GM21723 (cell line): ENCODE results near the gene AUNIP.
A peak's percentile ranks its signal among the peaks of the same experiment; 100 is the strongest.

Experiments used
- ATAC-seq: cut with Tn5 transposase; IDR thresholded peaks from one replicate; pipeline ENCODE4 v1.9.1; 2021; ENCODE audit warnings: mild to moderate bottlenecking, moderate library complexity; ENCODE audit not compliant: unreplicated experiment

AUNIP gene

DNA sequence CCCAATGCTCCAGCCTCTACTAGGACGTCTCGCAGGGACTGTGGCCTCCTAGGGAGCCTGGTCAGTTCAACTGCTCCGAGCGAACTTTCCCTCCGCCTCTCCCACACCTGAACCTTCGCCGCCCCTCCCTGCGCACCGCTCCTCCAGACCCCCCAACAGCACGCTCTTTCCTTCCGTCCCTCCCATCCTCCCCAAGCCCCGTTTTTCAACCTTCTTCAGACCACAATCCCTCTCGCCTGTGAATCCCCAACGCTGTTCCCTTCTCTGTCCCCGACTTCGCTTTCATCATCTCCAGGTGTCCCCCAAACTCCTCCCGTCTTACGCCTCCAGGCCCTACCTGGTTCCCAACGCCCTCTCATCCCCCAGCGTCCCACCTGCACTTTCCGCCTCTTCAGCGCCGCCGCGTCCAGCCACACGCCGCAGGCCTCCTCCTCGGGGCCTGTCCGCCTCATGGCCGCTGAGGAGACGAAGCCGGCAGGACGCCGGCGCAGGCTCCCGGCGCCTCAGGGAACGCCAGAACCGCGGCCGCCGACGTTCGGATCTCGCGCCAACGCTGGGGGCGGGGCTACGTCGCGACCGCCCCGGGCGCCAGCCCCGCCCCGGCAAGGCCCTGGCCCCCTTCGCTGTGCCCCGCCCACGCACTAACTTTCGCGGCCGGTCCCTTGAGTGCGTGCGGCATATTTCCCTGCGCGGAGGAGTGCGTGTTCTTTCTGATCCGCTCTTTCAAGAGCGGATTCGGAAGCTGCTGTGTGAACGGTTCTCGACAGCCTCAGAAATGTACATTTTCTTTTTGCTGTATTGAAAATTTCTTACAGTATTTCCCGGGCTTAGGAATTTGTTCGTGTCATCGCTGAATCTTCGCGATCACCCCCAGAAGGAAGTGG, at the start of gene AUNIP:
AUNIP (minus strand) TSS at position 552 of the 884 bp plus-strand sequence; CDS start at position 452, 100 bp downstream.
- ATAC-seq = peak; percentile 90

DNA sequence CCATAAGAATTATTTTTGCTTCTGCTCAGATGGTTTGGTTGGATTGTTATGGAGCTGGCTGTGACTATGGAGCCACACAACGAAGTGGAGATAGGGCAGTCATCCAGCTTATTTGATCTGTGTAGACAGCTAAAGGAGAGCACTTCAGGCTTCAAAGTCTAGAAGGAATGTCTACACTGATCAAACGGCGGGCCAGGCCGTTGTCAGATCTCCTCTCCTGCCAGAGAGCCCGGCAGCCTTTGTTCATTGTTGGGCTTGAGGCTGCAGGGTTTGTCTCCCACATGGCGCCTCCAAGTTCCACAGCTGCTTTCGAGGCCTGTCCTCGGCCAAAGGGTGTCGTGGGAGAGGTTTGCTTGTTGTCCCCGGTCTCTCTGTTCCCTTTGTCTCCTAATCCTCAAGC, 49.8 kb upstream of the AUNIP start:
- no peak for ATAC-seq

DNA sequence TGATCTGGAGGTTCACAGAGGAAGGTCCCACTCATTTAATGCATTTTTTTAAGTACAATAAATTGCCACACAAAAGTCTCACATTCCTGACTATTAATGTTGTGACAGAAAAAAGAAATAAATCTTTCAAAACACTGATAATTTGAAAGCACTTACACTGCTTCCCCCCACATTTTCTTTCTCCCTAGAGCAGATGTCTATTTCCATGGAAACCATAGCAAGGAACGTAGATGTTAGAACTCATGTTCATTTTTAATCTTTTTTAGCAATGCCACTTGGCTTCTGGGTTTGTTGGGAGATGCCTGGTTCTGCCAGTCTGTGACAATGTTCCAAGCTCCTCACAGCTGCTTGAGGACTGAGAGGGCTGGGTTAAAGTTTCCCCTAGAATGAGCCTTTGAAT, 48.9 kb upstream of the AUNIP start:
- no peak for ATAC-seq

DNA sequence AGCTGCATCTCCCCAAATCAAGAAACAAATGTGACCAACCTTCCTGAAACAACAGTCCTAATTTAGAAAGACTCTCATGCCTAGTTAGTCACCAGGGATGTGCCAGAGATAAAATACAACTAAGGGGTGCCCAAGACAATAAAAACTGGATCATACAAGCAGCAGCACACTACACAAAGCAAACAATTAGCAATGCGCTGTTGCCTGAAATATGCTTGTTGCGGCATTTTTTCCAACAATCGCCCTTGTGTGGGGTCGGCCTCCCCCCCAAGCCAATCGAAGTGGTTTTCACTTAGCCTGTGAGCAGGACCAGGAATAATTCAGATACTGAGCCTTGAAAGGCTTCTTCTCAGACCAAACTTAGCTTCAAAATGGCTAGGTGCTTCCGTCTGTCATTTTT, 48.3 kb upstream of the AUNIP start:
- ATAC-seq = no peak

GRCh38 chr1:25906644-25907300, 47.5 kb upstream of the AUNIP start:
- ATAC-seq = no peak

- peak; percentile 67 for ATAC-seq
These were observed 46.7 kb upstream of the AUNIP start, which contains the start of gene STMN1 for GRCh38 chr1:25905680-25906643. TSS of gene STMN1 (minus strand) at chr1:25906419. CDS start at chr1:25904676, 1,743 bp downstream.

DNA sequence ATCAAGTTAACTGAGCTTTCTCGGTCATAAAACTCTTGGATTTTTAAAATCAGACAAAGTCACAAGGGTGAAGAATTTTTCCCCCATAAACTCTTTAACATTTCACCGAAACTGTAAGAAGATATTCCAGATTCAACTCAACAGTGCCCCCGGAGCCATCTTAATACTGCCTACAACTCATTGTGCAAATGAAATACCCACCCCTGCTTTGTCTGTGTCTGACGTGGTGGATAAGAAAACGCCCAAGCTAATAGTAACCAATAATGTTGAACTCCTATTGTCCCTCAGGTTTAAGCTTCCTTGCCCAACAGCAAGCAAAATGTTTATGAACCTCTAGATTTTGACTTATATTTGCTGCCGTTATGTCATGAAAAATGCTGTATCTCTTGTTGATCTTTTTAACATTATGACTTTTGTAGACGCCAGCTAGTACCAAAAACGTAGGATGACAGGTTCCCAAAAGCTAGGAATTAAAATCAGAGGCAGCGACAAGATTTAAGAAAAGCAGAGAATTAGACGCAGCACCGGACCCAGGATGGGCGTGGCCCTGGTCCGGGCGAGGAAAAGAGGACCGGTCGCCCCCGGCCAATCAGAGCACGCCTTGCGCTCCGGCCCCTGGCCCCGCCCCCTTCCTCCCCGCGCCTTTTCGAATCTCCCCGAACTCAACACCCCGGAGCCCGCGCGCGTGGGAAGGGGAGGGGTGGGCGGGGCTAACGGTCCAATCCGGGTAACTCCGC, 45.9 kb upstream of the AUNIP start:
- peak; percentile 81 for ATAC-seq

DNA sequence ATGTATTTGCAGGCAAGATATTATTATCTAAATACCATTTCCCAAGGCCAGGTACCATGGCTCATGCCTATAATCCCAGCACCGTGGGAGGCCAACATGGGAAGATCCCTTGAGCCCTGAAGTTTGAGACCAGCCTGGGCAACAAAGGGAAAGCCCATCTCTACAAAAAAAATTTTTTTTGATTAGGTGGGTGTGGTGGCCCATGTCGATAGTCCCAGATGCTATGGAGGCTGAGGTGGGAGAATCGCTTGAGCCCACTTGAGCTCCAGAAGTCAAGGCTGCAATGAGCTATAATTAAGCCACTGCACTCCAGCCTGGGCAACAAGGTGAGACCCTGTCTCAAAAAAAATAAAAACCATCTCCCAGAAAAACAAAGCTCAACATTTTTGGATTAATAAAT, 44.7 kb upstream of the AUNIP start:
- no peak for ATAC-seq

DNA sequence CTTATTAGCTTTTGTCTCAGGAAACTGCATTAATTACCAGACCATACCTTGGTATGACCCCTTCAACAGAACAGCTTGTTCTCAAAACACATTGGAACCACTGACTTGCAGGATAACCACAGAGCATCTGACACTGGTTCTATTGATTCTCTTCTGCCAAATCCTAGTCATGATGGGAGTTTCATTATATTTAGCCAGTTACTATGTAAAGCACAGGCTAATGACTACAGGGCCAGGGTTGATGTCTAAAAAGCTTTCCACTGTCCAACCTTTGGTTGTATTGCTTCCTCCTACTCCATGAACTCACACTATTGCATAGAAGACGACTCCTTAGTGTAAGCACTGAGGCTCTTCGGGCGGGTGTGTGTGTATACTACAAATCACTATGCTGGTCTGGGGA, 43.2 kb upstream of the AUNIP start:
- ATAC-seq = no peak

DNA sequence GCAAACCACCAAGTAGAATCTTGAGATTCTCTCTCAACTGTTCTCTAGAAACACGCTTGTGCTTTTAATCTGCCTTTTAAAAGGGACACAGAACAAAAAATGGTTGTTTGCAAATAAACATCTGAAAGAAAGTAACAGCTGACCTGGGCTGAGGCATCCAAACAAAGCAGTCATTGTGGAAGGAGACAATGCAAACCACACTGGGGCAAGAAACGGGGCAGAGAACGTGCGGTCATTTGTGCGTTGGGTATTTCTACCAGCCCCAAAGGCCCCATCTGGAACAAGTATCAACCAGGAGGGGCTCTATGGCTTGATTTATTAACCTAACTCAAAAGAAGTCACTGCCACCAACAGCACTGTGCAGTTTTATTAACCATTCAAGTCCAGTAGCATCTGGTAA, 41.0 kb upstream of the AUNIP start:
- no peak for ATAC-seq

DNA sequence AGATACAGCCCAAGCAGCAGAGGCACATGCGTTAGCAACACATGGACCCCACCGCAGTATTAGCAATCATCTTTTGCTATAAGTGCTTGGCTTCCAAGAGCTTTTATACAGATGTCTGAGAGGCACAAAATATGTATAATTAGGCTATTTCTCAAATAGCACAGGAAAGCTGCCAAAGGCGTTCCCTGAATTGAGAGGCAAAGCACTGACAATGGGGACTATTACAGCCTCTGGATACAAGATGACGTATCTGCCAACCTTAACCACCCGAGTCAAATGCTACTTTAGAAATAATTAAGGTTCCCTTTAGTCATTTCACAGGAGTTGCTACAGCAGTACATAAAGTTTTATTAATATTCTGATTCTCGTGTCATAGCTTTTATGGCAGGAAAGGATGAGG, 40.5 kb upstream of the AUNIP start:
- ATAC-seq = no peak

- no peak for ATAC-seq
These were observed 39.2 kb upstream of the AUNIP start for GRCh38 chr1:25898223-25899015.

DNA sequence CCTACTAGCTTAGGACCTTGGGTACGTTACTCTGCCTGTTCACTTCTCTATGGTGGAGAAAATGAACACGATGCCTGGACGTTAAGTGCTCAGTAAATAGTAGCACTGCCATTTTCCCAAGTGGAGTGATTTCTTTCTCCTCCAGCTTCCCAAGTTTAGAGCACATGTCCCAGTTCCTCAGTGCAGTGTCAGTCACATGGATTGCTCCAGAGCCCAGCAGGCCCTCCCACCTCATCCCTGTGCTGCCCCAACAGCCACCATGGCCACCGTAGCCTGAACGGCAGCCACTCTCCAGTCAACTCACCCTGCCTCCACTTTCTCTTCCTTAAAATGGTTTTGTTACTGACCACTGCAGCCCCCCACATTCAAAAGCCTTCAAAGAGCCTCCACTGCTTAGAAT, 38.5 kb upstream of the AUNIP start:
- ATAC-seq = no peak

- no peak for ATAC-seq
These were observed 37.0 kb upstream of the AUNIP start for GRCh38 chr1:25896266-25896665.

GRCh38 chr1:25895365-25895990, 36.2 kb upstream of the AUNIP start:
- ATAC-seq = peak; percentile 76

GRCh38 chr1:25893116-25893515, 33.9 kb upstream of the AUNIP start:
- no peak for ATAC-seq

- ATAC-seq = no peak
These were observed 32.3 kb upstream of the AUNIP start for GRCh38 chr1:25891606-25892005.

DNA sequence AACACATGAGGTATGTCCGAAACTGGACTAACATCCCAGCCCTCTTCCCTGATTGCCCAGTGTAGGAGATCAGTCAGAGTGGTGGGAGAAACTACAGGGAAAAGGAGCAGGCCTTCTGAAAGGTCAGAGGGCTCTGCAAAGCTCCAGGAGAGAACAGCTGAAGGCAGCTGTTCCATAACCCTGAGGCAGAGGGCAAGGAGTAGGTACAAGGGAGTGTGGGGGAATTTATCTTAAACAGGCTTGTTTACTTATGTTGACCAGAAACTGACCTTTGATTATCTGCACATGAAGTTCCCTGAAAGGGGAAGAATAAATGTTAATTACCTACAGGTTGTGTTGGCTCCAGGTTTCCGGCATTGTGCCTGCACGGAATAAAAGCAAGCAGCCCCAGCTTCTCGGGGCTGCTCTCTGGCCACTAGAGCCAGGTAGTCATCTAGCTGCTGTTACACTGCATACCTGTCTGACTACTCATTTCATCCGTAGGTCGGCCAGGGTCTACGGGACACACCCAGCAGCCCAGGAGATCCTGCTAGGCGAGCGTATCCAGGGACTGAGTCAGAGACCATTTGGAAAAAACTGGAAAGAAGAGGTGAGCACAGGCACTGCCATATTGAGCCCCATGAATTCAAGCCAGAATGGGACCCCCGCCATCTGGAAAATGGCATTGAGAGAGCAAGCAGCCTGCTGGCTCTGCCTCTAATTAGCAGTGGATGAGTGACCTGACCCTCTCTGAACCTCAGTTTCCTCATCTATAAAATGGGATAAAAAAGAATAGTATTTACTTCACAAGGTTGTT, 31.2 kb upstream of the AUNIP start:
- ATAC-seq = no peak
